Measurements from ENCODE around the gene RRP7A.
"Not testable (repeated sequence)": the region's sequence is repeated elsewhere in the genome, so short reads cannot be mapped to it uniquely, and the experiment has no call there.

Gene RRP7A

GRCh38 chr22:42560781-42561180, 41.2 kb upstream of the RRP7A start:
- peak; percentile 47 for TF ChIP-seq CTCF (IDR thresholded peaks at IDR 0.05; ENCODE audit: low read length, missing control alignments)
- no peak overlapping the region for H3K4me3 ChIP-seq (replicated peaks; ENCODE audit: low read depth, low read length)
- peak; percentile 24 for DNase-seq (ENCODE audit: low read depth)

GRCh38 chr22:42560381-42560780, 40.8 kb upstream of the RRP7A start:
- no peak overlapping the region for H3K4me3 ChIP-seq (replicated peaks; ENCODE audit: low read depth, low read length)
- no peak for DNase-seq (ENCODE audit: low read depth)
- no peak for TF ChIP-seq CTCF (IDR thresholded peaks at IDR 0.05; ENCODE audit: low read length, missing control alignments)

GRCh38 chr22:42553475-42554361, 34.1 kb upstream of the RRP7A start, which contains the start of gene SERHL2:
Gene SERHL2, plus strand, starts transcription at chr22:42553956. Its CDS starts 65 bp downstream, at chr22:42554021.
- peak; percentile 71 for DNase-seq (ENCODE audit: low read depth)
- peak within 1 kb of the TSS; percentile 61 for H3K4me3 ChIP-seq (replicated peaks; ENCODE audit: low read depth, low read length)
- no peak for TF ChIP-seq CTCF (IDR thresholded peaks at IDR 0.05; ENCODE audit: low read length, missing control alignments)

- DNase-seq (ENCODE audit: low read depth); H3K4me3 ChIP-seq (replicated peaks; ENCODE audit: low read depth, low read length): not testable (repeated sequence)
Measured at GRCh38 chr22:42552294-42552647, 32.7 kb upstream of the RRP7A start.

GRCh38 chr22:42549331-42550060, 29.9 kb upstream of the RRP7A start:
- H3K4me3 ChIP-seq (replicated peaks; ENCODE audit: low read depth, low read length), result no peak overlapping the region
- no peak for TF ChIP-seq CTCF (IDR thresholded peaks at IDR 0.05; ENCODE audit: low read length, missing control alignments)
- DNase-seq (ENCODE audit: low read depth), result no peak

GRCh38 chr22:42548597-42549330, 29.2 kb upstream of the RRP7A start:
- TF ChIP-seq CTCF (IDR thresholded peaks at IDR 0.05; ENCODE audit: low read length, missing control alignments), result no peak
- DNase-seq (ENCODE audit: low read depth), result no peak
- no peak overlapping the region for H3K4me3 ChIP-seq (replicated peaks; ENCODE audit: low read depth, low read length)

GRCh38 chr22:42548126-42548525, 28.5 kb upstream of the RRP7A start:
- DNase-seq (ENCODE audit: low read depth); H3K4me3 ChIP-seq (replicated peaks; ENCODE audit: low read depth, low read length): not testable (repeated sequence)
